Peyer's patch (tissue), 4 donors: Measurements from ENCODE around the gene RBM19.
"Not testable (repeated sequence)": the region's sequence is repeated elsewhere in the genome, so short reads cannot be mapped to it uniquely, and the experiment has no call there.

Source experiments
- CTCF ChIP-seq, 6 experiments: fragments of 450-650 bp in 4 of 6; fragments of 200-600 bp in 2 of 6; sonication (generic) in 1 of 6; IDR thresholded peaks; one replicate each; pipeline ENCODE4 v1.5.1; 2017 to 2019; ENCODE audit warnings: antibody characterized with exemption in 6 of 6, mild to moderate bottlenecking in 3 of 6, moderate library complexity in 1 of 6
- POLR2A ChIP-seq, 2 donors: fragments of 450-650 bp; IDR thresholded peaks; one replicate each; pipeline ENCODE4 v1.5.1; 2017; ENCODE audit warnings: antibody characterized with exemption in 2 of 2, mild to moderate bottlenecking in 2 of 2, moderate library complexity in 2 of 2

GRCh38 chr12:113992751-113993150 is 26.6 kb upstream of the RBM19 start:
- TF ChIP-seq CTCF, POLR2A (IDR thresholded peaks at IDR 0.05): not testable (repeated sequence)
